AG04450 (cell line): Measurements from ENCODE around the gene CLCN2. TPM values are rescaled to one million over a fixed set of nuclear protein-coding genes. Genes with fewer than 3 reads are reported as not detected.

Experiments
- CTCF ChIA-PET: fragments of 300-600, 350-600 bp; formaldehyde crosslinking; extraction: SDS; loops from one replicate; lab custom pipeline; 2022; ENCODE audit warnings: antibody characterized with exemption, inconsistent platforms; lab: Charles Lee
- POLR2A ChIA-PET: fragments of 350-600 bp; formaldehyde crosslinking; extraction: SDS; loops from one replicate; lab custom pipeline; 2021; ENCODE audit warnings: antibody characterized with exemption, inconsistent platforms; lab: Yijun Ruan, JAX
- DNase-seq: peaks from one replicate; pipeline ENCODE4 v3.0.0-alpha.2; 2011; ENCODE audit warnings: low read depth, low spot score
- H3K27ac ChIP-seq: one replicate; pipeline ENCODE4 v1.5.1; 2012; ENCODE audit warnings: low read depth, low read length, control low read depth
- H3K27me3 ChIP-seq: one replicate; pipeline ENCODE4 v1.6.0; 2012; ENCODE audit warnings: low read length; ENCODE audit not compliant: control insufficient read depth, insufficient read depth
- H3K4me3 ChIP-seq: 2 replicates; pipeline ENCODE4 v1.5.1; 2011; ENCODE audit warnings: mild to moderate bottlenecking, low read depth, low read length, control low read depth
- H3K9me3 ChIP-seq: 2 replicates; pipeline ENCODE4 v1.5.1; 2012; ENCODE audit warnings: low read length; ENCODE audit not compliant: control insufficient read depth, insufficient read depth
- polyA plus RNA-seq: library from polyadenylated mRNA; depleted of rRNA; stranded (reverse); fragments of >200 nt; gene quantifications from 2 replicates; pipeline ENCODE4 v1.2.3, GENCODE V29; 2011
- TF ChIP-seq, protein P1 (sequence below): IDR thresholded peaks from 2 replicates; pipeline ENCODE4 v1.5.1; 2011; ENCODE audit warnings: low read depth, low read length, control low read depth, inconsistent platforms

Gene CLCN2
- polyA plus RNA-seq, 1 experiment: 1.7 TPM

DNA sequence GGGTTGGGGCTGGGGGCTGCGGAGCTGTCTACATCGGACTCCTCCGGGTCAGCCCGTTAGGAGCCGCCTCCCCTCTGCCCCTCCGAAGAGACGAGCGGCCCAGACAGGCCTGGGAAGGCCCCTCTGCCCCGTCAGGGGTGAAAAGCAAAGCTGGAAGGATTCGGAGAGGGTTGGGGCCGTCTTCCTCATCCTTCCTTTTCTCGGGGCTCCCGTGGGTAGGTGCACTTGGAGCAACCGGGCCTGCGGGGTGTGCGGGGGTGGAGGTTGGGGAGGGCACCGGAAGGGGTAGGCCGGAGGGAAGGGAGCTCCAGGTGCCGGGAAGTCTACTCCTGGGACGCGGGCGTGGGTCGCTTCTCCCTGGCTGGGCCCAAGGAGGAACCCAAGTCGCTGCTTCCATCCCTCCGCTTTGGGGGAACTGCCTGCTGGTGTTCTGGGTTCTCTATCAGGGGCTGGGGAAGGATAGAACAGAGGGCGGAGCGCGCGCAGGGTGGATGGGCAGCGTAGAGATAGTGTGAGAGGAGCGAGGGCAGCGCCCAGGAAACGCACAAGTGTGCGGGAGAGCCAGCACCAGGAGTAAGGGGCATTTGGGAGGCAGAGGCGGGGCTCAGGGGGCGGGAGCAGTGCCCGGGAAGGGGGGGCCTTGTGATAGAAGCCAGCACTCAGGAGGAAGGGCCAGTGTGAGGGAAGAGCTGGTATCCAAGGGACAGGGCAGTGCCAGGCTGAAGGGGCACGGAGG is 695 bp upstream of the CLCN2 start:
- no peaks in the 10 kb centered on the region for H3K9me3 ChIP-seq
- H3K27ac ChIP-seq: peak overlapping the region; percentile 73
- POLR2A ChIA-PET: interaction anchor here (0.6 to 1.3 kb wide), 6 partner anchors 11 to 1648 kb away, joined by 3 to 7 read pairs (median 4); no protein-coding TSS in a partner anchor
- TF ChIP-seq, protein P1, sequence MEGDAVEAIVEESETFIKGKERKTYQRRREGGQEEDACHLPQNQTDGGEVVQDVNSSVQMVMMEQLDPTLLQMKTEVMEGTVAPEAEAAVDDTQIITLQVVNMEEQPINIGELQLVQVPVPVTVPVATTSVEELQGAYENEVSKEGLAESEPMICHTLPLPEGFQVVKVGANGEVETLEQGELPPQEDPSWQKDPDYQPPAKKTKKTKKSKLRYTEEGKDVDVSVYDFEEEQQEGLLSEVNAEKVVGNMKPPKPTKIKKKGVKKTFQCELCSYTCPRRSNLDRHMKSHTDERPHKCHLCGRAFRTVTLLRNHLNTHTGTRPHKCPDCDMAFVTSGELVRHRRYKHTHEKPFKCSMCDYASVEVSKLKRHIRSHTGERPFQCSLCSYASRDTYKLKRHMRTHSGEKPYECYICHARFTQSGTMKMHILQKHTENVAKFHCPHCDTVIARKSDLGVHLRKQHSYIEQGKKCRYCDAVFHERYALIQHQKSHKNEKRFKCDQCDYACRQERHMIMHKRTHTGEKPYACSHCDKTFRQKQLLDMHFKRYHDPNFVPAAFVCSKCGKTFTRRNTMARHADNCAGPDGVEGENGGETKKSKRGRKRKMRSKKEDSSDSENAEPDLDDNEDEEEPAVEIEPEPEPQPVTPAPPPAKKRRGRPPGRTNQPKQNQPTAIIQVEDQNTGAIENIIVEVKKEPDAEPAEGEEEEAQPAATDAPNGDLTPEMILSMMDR: no peak
- H3K4me3 ChIP-seq: peak overlapping the region; percentile 81
- no peak for DNase-seq
- CTCF ChIA-PET: interaction anchor here (0.6 to 1.8 kb wide), 3 partner anchors 8 to 464 kb away, joined by 6 to 12 read pairs (median 6); no protein-coding TSS in a partner anchor
- no peaks in the 10 kb centered on the region for H3K27me3 ChIP-seq

DNA sequence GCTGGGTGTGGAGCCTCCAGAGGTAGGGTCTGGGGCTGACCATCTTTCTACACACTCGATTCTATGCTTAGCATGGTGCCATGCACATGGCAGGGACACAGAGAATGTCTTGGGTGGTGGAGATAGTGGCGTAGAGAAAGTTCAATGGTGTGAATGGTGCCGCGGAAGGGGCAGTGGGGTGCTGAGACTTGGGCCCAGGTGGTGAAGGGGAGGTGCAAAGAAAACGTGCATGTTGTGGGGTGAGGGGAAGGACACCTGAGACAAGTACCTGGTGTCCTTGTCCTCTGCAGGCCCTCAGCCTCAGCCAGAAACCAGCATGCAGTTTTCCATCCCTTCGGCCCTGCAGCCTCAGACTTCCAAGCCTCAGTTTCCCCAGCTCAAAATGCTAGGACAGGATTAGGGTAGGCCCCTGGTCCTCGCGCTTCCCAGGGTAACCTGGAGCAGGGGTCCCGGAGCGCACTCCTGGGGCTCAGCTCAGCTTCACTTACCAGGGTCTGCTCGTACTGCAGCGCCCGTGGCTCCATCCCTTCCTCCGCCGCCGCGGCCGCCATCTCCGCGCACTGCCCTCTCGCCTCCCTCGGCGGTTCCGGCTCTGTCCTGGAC is 375 bp downstream of the CLCN2 start:
- Histone ChIP-seq H3K27me3 (no peaks in the 10 kb centered on the region), H3K4me3 (peak overlapping the region; percentile 81), H3K27ac (peak overlapping the region; percentile 31), H3K9me3 (no peaks in the 10 kb centered on the region)
- TF ChIP-seq, protein P1: no peak
- CTCF ChIA-PET: interaction anchor here (1.8 kb wide), 1 partner anchor 11 kb away, joined by 12 read pairs; no protein-coding TSS in a partner anchor
- POLR2A ChIA-PET: interaction anchor here (1.3 kb wide), 1 partner anchor 46 kb away, joined by 4 read pairs; no protein-coding TSS in a partner anchor
- no peak for DNase-seq

DNA sequence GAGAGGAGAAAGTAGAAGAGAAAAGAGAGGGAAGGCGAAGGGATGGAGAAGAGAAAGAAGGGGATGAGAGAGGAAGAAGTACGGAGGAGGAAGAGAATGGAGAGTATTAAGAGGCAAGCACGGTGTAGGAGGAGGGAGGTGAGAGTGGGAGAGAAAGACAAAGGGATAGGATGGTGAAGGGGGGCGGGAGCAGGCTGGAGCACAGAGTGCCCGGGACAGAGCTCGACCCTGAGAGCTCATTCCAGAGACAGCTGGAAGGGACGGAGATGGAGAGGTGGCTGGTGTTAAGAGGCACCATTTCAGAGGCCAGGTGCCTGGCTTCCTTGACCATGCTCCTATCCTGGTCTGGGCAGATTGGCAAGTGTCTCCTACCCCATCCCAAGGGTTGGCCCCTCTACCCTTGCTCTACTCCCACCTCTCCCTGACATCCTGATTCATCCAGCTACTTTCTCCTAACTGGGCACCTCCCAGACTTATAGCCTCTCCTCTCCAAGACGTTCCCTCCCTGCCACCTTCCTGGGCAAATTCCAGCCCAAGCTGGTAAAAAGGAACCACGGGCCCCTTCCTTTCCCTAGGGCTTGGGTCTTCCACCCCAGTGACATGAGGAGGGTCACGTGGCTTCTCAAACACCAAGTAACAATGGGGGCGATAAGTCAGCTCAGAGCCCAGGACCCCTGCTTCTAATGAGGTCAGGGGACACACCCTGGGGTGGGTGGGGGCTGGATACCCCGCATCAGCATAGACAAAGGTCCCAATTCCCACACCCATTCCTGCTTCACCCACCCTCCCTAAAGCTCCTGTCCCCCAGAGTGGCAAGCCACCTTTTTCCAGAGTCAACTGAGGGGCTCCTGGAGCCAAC is 1.1 kb downstream of the CLCN2 start:
- TF ChIP-seq, protein P1: no peak
- peak overlapping the region; percentile 81 for H3K4me3 ChIP-seq
- ChIA-PET CTCF (interaction anchor here (0.7 to 1.5 kb wide), 3 partner anchors 11 to 182 kb away, joined by 3 to 7 read pairs (median 3); no protein-coding TSS in a partner anchor), POLR2A (interaction anchor here (0.6 kb wide), 1 partner anchor 22 kb away, joined by 3 read pairs; no protein-coding TSS in a partner anchor)
- DNase-seq: no peak
- H3K9me3 ChIP-seq: no peaks in the 10 kb centered on the region
- no peak overlapping the region for H3K27ac ChIP-seq
- no peaks in the 10 kb centered on the region for H3K27me3 ChIP-seq

GRCh38 chr3:184359610-184360009 is 1.8 kb downstream of the CLCN2 start:
- ChIA-PET CTCF (interaction anchor here (1.0 to 1.5 kb wide), 2 partner anchors 12 to 183 kb away, joined by 3 to 7 read pairs; no protein-coding TSS in a partner anchor), POLR2A (interaction anchor here (0.6 kb wide), 1 partner anchor 21 kb away, joined by 3 read pairs; no protein-coding TSS in a partner anchor)
- H3K27ac ChIP-seq: no peak overlapping the region
- H3K27me3 ChIP-seq: no peaks in the 10 kb centered on the region
- no peak for DNase-seq
- H3K9me3 ChIP-seq: no peaks in the 10 kb centered on the region
- no peak overlapping the region for H3K4me3 ChIP-seq
- TF ChIP-seq, protein P1: no peak
